ENCODE results near the gene THOP1.
A peak's percentile ranks its signal among the peaks of the same experiment; 100 is the strongest.

Gene THOP1

GRCh38 chr19:2837430-2837829, 52.1 kb downstream of the THOP1 start:
- Histone ChIP-seq H3K9ac (ENCODE audit: low read length) (no peak overlapping the region), H3K27me3 (replicated peaks; ENCODE audit: control insufficient read depth, insufficient read depth, low read length) (no peaks in the 10 kb centered on the region), H3K9me3 (ENCODE audit: control insufficient read depth, low read length) (peaks cover 57% of the 10 kb centered on the region), H3K4me1 (ENCODE audit: control insufficient read depth, insufficient read depth, low read length) (peaks cover 4% of the 10 kb centered on the region), H3K4me3 (ENCODE audit: low read length) (no peak overlapping the region), H3K36me3 (ENCODE audit: control insufficient read depth, insufficient read depth, low read length, severe bottlenecking) (peaks cover 37% of the 10 kb centered on the region)
- DNase-seq (ENCODE audit: low read depth) = no peak

- DNase-seq (ENCODE audit: low read depth) = peak; percentile 100
- H3K36me3 ChIP-seq (ENCODE audit: control insufficient read depth, insufficient read depth, low read length, severe bottlenecking) = peaks cover 10% of the 10 kb centered on the region
- H3K4me3 ChIP-seq (ENCODE audit: low read length) = peak within 1 kb of the TSS; percentile 89
- H3K9me3 ChIP-seq (ENCODE audit: control insufficient read depth, low read length) = peaks cover 21% of the 10 kb centered on the region
- peak within 1 kb of the TSS; percentile 86 for H3K9ac ChIP-seq (ENCODE audit: low read length)
- H3K4me1 ChIP-seq (ENCODE audit: control insufficient read depth, insufficient read depth, low read length) = peaks cover 6% of the 10 kb centered on the region
- H3K27me3 ChIP-seq (replicated peaks; ENCODE audit: control insufficient read depth, insufficient read depth, low read length) = no peaks in the 10 kb centered on the region
Measured at GRCh38 chr19:2840794-2841791, 55.8 kb downstream of the THOP1 start, which contains the start of gene ZNF555. TSS of gene ZNF555 (plus strand) at chr19:2841475. CDS start at chr19:2841573, 98 bp downstream.

GRCh38 chr19:2841855-2842574, 56.7 kb downstream of the THOP1 start:
- peaks cover 3% of the 10 kb centered on the region for H3K36me3 ChIP-seq (ENCODE audit: control insufficient read depth, insufficient read depth, low read length, severe bottlenecking)
- H3K4me1 ChIP-seq (ENCODE audit: control insufficient read depth, insufficient read depth, low read length) = peaks cover 6% of the 10 kb centered on the region
- peak overlapping the region; percentile 86 for H3K9ac ChIP-seq (ENCODE audit: low read length)
- DNase-seq (ENCODE audit: low read depth) = peak; percentile 30
- H3K4me3 ChIP-seq (ENCODE audit: low read length) = peak overlapping the region; percentile 89
- peaks cover 12% of the 10 kb centered on the region for H3K9me3 ChIP-seq (ENCODE audit: control insufficient read depth, low read length)
- H3K27me3 ChIP-seq (replicated peaks; ENCODE audit: control insufficient read depth, insufficient read depth, low read length) = no peaks in the 10 kb centered on the region

GRCh38 chr19:2845107-2845506, 59.8 kb downstream of the THOP1 start:
- Histone ChIP-seq H3K4me3 (ENCODE audit: low read length) (no peak overlapping the region), H3K9me3 (ENCODE audit: control insufficient read depth, low read length) (peaks cover 11% of the 10 kb centered on the region)
- no peak for DNase-seq (ENCODE audit: low read depth)

GRCh38 chr19:2846180-2846894, 61.0 kb downstream of the THOP1 start:
- Histone ChIP-seq H3K27me3 (replicated peaks; ENCODE audit: control insufficient read depth, insufficient read depth, low read length) (no peaks in the 10 kb centered on the region), H3K9ac (ENCODE audit: low read length) (no peak overlapping the region), H3K36me3 (ENCODE audit: control insufficient read depth, insufficient read depth, low read length, severe bottlenecking) (peaks cover 15% of the 10 kb centered on the region), H3K4me1 (ENCODE audit: control insufficient read depth, insufficient read depth, low read length) (peaks cover 6% of the 10 kb centered on the region), H3K9me3 (ENCODE audit: control insufficient read depth, low read length) (peaks cover 24% of the 10 kb centered on the region), H3K4me3 (ENCODE audit: low read length) (no peak overlapping the region)
- DNase-seq (ENCODE audit: low read depth) = no peak

More at GRCh38 chr19:2845107-2845506, 59.8 kb downstream of the THOP1 start:
- peaks cover 6% of the 10 kb centered on the region for H3K4me1 ChIP-seq (ENCODE audit: control insufficient read depth, insufficient read depth, low read length)
- H3K9ac ChIP-seq (ENCODE audit: low read length) = no peak overlapping the region
- H3K27me3 ChIP-seq (replicated peaks; ENCODE audit: control insufficient read depth, insufficient read depth, low read length) = no peaks in the 10 kb centered on the region
- peaks cover 3% of the 10 kb centered on the region for H3K36me3 ChIP-seq (ENCODE audit: control insufficient read depth, insufficient read depth, low read length, severe bottlenecking)

GRCh38 chr19:2847507-2847906, 62.2 kb downstream of the THOP1 start:
- H3K9me3 ChIP-seq (ENCODE audit: control insufficient read depth, low read length) = peaks cover 35% of the 10 kb centered on the region
- no peak overlapping the region for H3K9ac ChIP-seq (ENCODE audit: low read length)
- peaks cover 27% of the 10 kb centered on the region for H3K36me3 ChIP-seq (ENCODE audit: control insufficient read depth, insufficient read depth, low read length, severe bottlenecking)
- DNase-seq (ENCODE audit: low read depth) = no peak
- H3K4me3 ChIP-seq (ENCODE audit: low read length) = no peak overlapping the region
- H3K4me1 ChIP-seq (ENCODE audit: control insufficient read depth, insufficient read depth, low read length) = peaks cover 1% of the 10 kb centered on the region
- H3K27me3 ChIP-seq (replicated peaks; ENCODE audit: control insufficient read depth, insufficient read depth, low read length) = no peaks in the 10 kb centered on the region

GRCh38 chr19:2848616-2849015, 63.3 kb downstream of the THOP1 start:
- DNase-seq (ENCODE audit: low read depth) = peak; percentile 39
- Histone ChIP-seq H3K4me1 (ENCODE audit: control insufficient read depth, insufficient read depth, low read length) (no peaks in the 10 kb centered on the region), H3K9me3 (ENCODE audit: control insufficient read depth, low read length) (peaks cover 46% of the 10 kb centered on the region), H3K27me3 (replicated peaks; ENCODE audit: control insufficient read depth, insufficient read depth, low read length) (no peaks in the 10 kb centered on the region), H3K36me3 (ENCODE audit: control insufficient read depth, insufficient read depth, low read length, severe bottlenecking) (peaks cover 38% of the 10 kb centered on the region), H3K4me3 (ENCODE audit: low read length) (no peak overlapping the region), H3K9ac (ENCODE audit: low read length) (no peak overlapping the region)

- Histone ChIP-seq H3K4me3 (ENCODE audit: low read length) (no peak overlapping the region), H3K36me3 (ENCODE audit: control insufficient read depth, insufficient read depth, low read length, severe bottlenecking) (peaks cover 52% of the 10 kb centered on the region), H3K4me1 (ENCODE audit: control insufficient read depth, insufficient read depth, low read length) (no peaks in the 10 kb centered on the region), H3K27me3 (replicated peaks; ENCODE audit: control insufficient read depth, insufficient read depth, low read length) (no peaks in the 10 kb centered on the region), H3K9me3 (ENCODE audit: control insufficient read depth, low read length) (peaks cover 64% of the 10 kb centered on the region), H3K9ac (ENCODE audit: low read length) (no peak overlapping the region)
- DNase-seq (ENCODE audit: low read depth) = no peak
Measured at GRCh38 chr19:2850256-2850925, 65.1 kb downstream of the THOP1 start.

- Histone ChIP-seq H3K36me3 (ENCODE audit: control insufficient read depth, insufficient read depth, low read length, severe bottlenecking) (peaks cover 58% of the 10 kb centered on the region), H3K4me1 (ENCODE audit: control insufficient read depth, insufficient read depth, low read length) (no peaks in the 10 kb centered on the region), H3K4me3 (ENCODE audit: low read length) (peak overlapping the region; percentile 66), H3K27me3 (replicated peaks; ENCODE audit: control insufficient read depth, insufficient read depth, low read length) (no peaks in the 10 kb centered on the region), H3K9ac (ENCODE audit: low read length) (no peak overlapping the region), H3K9me3 (ENCODE audit: control insufficient read depth, low read length) (peaks cover 84% of the 10 kb centered on the region)
- no peak for DNase-seq (ENCODE audit: low read depth)
Measured at GRCh38 chr19:2852598-2852997, 67.3 kb downstream of the THOP1 start.

GRCh38 chr19:2853015-2853606, 67.8 kb downstream of the THOP1 start:
- H3K4me1 ChIP-seq (ENCODE audit: control insufficient read depth, insufficient read depth, low read length) = no peaks in the 10 kb centered on the region
- no peaks in the 10 kb centered on the region for H3K27me3 ChIP-seq (replicated peaks; ENCODE audit: control insufficient read depth, insufficient read depth, low read length)
- no peak overlapping the region for H3K9ac ChIP-seq (ENCODE audit: low read length)
- no peak for DNase-seq (ENCODE audit: low read depth)
- peaks cover 58% of the 10 kb centered on the region for H3K36me3 ChIP-seq (ENCODE audit: control insufficient read depth, insufficient read depth, low read length, severe bottlenecking)
- H3K9me3 ChIP-seq (ENCODE audit: control insufficient read depth, low read length) = peaks cover 87% of the 10 kb centered on the region
- peak overlapping the region; percentile 66 for H3K4me3 ChIP-seq (ENCODE audit: low read length)
